HL-60 (cell line): ENCODE results near the gene AP3S2.

Experiments used
- CTCF ChIP-seq: IDR thresholded peaks from one replicate; pipeline ENCODE4 v1.5.1; 2011; ENCODE audit warnings: low read length, control low read depth, inconsistent platforms; ENCODE audit not compliant: insufficient read depth
- GABPA ChIP-seq: IDR thresholded peaks from 2 replicates; pipeline ENCODE4 v1.6.1; 2012; ENCODE audit warnings: low read depth
- POLR2AphosphoS5 ChIP-seq: IDR thresholded peaks from 2 replicates; pipeline ENCODE4 v1.6.1; 2012; ENCODE audit warnings: low read depth
- REST ChIP-seq: IDR thresholded peaks from 2 replicates; pipeline ENCODE4 v1.6.1; 2012; ENCODE audit warnings: low read depth; ENCODE audit not compliant: insufficient replicate concordance
- SPI1 ChIP-seq: IDR thresholded peaks from 2 replicates; pipeline ENCODE4 v1.6.1; 2012; ENCODE audit warnings: low read depth, mild to moderate bottlenecking, borderline replicate concordance

GRCh38 chr15:89794627-89795241 is 99.1 kb downstream of the AP3S2 start:
- TF ChIP-seq CTCF, result no peak
- no peak for TF ChIP-seq REST
- no peak for TF ChIP-seq GABPA
- no peak for TF ChIP-seq POLR2AphosphoS5
- TF ChIP-seq SPI1, result no peak
